GM12891 (cell line): ENCODE results near the gene FAXC.

Experiments
- PAX5 ChIP-seq: IDR thresholded peaks from 2 replicates; pipeline ENCODE4 v1.6.1; 2011; ENCODE audit warnings: low read length, moderate library complexity, mild to moderate bottlenecking; ENCODE audit not compliant: insufficient read depth, severe bottlenecking
- POLR2A ChIP-seq: IDR thresholded peaks from 2 replicates; pipeline ENCODE4 v1.6.1; 2011; ENCODE audit warnings: low read depth, low read length, control low read depth
- POLR2AphosphoS5 ChIP-seq: IDR thresholded peaks from 2 replicates; pipeline ENCODE4 v1.6.1; 2011; ENCODE audit warnings: low read depth, low read length, control low read depth
- POU2F2 ChIP-seq: IDR thresholded peaks from 2 replicates; pipeline ENCODE4 v1.6.1; 2011; ENCODE audit warnings: low read depth, mild to moderate bottlenecking, control low read depth, low read length, moderate library complexity
- TAF1 ChIP-seq: IDR thresholded peaks from 2 replicates; pipeline ENCODE4 v1.6.1; 2011; ENCODE audit warnings: low read depth, low read length, control low read depth

- TF ChIP-seq POLR2A (no peak), POLR2AphosphoS5 (no peak), TAF1 (no peak), POU2F2 (no peak), PAX5 (no peak)
These were observed 29.2 kb upstream of the FAXC start for GRCh38 chr6:99378636-99379035.
